Activated naive CD4-positive, alpha-beta T cell (primary cell): ENCODE data around the gene USP2.
A peak's percentile ranks its signal among the peaks of the same experiment; 100 is the strongest.

Source experiments
- DNase-seq, 4 experiments: peaks; one replicate each; lab custom pipeline; 2025; lab: John Stamatoyannopoulos, UW

The USP2 gene

DNA sequence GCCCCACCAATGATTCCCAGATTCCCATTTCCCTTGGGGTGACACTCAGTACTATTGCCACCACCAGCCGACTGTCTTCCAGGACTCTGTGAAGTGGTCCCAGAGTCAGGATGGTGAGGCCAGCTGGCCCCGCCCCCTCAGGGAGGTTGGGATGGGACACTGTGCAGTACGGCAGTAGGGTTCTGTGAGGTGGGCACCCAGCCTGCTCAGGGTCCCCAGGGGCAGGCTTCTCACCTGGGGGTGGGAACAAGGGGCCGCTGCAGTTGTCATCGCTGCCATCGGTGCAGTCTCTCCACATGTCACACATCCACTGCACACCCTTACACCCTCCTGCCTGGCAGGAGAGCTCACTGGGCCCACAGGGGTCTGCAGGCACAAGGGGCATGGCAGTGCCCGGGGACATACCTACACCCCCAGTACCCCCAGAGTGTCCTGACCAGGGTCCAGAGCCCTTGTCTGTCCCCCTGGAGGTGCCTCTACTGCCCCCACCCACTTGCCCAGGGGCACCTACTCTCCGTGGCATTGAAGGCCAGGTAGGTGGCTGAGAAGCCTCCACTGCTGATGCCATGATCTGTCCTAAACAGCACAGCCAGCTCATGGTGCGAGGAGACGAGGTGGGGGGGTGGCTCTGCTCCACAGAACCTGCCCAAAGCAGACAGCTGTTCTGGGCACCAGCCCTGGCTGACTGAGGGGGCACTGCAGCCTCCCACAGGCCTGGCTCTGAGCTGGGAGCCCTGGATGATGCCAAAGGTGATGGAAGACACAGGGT is 38.9 kb downstream of the USP2 start:
- DNase-seq: no peak

DNA sequence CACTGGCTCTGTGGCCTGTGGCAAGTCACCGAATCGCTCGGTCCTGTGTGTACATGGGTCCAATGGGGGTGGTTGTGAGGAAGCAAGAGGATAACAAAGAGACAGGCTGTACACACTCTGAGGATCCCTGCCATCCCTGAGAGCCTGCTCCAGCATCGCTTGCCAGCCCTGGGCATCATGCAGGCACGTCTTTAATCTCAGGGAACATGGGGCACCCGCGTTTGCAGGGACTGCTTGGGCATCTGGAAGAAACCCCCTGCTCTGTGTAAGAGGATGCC is 39.5 kb downstream of the USP2 start:
- no peak for DNase-seq

DNA sequence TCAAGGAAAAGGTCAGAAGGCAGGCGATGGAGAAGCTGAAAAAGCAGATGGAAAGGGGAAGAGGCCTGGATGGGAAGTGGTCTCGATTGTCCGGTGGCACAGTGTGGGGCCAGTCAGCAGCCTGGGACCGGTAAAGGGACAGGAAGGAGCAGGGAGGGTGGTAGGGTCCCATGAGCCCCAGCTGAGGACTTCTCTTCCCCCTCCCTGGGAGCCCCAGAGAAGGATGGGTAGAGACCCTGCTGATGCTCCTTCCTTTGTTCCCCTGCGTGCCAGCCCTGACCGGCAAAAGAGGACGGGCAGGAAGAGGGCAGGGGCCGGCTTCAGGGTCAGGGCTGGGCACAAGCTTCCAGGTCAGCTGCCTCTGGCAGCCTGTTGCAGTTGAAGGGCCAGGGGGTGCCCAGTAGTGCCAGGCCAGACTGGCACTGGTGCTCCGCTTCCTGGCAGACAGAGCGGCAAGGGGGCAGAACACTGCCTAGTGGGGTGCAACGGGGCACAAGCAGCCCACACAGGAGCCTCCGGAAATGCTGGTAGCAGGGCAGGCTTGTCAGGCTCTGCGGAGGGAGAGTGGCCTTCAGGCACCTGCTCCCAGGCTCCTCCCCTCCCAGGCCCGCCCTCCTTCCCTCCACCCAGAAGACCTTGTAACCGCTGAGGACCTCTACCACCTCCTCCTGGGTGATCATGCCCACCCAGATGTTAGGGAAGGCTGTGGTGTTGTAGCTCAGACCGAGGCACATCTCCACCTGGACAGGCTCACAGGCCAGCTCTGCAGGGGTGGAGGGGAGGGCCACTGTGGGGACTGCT is 40.1 kb downstream of the USP2 start:
- no peak for DNase-seq

DNA sequence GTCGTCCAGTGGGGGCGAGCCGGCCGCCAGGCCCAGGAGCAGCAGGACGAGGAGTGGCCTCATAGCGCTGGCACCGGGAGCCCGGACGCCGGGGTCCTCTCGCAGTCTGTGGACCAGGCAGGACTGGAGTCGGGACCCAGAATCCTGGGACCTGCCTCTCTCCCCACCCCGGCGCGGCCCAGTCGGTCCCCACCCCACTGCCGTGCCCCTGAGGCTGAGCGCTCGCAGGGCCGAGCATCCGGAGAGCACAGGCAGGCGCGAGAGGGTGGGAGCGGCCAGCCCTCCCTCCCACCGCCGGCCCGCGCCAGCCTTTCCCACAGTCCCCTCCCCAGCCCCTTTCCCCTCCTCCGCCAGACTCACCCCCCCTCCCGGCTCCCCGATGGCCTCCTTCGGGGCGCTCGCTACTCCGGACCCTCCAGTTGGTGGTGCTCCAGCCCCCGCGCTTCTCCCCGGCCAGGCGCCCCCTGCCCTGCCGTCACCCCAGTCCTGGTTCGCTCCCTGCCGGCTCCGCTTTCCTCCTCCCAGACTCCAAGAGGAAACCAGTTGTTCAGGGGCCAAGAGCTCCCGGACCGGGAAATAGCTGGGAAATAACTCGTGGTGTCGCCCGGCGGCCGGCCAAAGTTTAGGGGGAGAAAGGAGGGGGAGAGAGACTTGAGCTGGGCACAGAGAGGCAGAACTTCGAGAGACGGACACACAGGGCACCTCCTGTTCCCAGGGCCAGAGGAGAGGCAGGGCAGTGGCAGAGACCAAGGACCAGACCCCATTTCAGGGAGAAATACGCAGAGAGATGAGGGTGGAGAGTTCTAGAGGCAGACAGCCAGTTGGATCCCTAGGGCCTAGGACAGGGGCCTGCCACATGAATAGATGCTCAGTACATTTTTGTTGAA is 40.9 kb downstream of the USP2 start, which contains the start of gene C1QTNF5:
C1QTNF5 (minus strand) TSS at position 549 of the 887 bp plus-strand sequence; CDS start at position 63, 486 bp downstream.
- no peak for DNase-seq

DNA sequence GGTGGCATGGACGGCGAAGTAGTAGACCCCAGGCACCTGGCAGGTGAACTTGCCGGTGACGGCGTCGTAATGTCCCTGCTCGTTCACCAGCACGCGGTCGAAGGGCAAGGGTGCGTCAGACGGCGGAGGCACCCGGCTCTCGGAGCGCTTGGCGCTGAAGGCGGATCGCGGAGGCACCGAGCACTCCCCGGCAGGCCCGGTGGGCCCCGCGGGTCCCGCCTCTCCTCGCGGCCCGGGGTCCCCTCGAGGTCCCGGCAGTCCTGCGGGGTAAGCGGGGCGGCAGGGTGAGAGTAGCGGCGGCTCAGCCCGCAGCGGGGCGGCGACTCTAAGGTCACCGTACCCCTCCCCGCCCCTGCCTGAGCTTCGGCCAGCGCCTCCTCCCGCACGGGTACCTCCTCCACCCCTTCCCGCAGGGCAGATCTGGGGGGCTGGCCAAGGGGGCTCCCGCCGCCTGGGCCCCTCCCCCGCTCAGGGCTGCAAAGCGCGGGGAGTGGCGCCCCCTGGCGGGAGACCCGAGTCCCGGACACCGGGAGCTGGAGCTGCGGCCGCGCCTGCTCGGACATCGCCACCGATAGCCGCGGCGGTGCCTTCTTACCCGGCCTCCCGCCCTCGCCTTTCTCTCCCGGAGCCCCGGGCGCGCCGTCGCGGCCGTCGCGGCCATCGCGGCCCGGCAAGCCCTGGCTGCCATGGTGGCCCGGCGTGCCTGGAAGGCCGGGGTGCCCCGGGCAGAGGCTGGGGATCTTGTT is 41.7 kb downstream of the USP2 start:
- peak in 2 of 4 experiments; percentile 21 to 22 for DNase-seq

DNA sequence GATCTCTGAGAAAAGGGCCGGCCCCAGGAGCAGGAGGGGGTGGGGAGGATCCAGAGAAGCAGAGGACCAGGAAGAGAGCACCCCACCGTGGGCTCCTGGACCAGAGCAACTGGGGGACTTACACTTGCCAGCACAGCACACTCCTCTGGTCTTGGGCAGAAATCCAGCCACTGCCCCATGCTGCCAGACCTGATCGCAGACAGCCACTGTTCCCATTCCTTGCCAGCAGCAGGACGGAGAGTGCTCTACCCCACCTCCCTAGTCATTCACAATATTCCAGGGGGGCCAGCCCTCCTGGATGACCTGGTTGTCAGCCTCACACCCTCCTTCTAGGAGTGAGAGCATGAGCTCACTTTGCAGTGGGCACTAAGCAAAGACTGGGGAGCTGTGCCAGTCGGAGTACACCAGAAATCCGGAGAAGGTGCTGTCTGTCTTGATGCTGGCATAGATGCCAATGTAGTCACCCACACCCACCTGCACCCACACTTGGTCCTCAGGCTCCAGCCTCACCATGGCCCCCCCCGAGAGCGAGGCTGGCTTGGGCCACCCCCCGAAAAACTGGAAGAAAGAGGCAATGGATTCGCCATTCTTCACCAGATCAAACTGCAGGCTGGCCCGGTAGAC is 42.4 kb downstream of the USP2 start:
- DNase-seq: no peak

DNA sequence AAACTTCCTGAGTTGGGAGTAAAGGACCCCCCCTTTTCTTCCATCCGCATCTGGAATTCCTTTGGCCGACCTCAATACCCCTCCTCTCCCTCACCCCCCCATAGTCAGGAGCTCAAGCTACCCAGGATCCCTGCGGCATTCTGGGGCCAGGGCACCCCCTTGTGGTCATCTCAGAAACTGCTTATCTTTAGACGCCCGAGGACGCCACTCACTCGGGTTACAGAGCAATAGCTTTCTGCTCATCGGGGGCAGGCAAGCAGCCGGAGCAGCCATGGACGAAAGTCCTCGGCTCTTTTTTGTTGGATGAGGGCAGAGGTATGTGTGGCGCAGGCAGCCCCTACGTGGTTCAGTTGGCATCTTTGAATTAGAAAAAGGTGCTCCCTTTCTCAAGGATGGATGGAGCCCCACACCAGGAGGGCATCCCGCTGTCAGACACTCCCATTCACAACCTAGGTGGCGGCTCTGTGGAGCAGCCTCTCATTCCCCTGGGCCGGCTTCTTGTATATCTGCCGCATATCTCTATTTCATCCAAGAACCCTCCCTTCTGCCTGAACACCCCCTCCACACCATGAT is 43.1 kb downstream of the USP2 start:
- peak in 3 of 4 experiments; percentile 23 to 53 (median 25) for DNase-seq

DNA sequence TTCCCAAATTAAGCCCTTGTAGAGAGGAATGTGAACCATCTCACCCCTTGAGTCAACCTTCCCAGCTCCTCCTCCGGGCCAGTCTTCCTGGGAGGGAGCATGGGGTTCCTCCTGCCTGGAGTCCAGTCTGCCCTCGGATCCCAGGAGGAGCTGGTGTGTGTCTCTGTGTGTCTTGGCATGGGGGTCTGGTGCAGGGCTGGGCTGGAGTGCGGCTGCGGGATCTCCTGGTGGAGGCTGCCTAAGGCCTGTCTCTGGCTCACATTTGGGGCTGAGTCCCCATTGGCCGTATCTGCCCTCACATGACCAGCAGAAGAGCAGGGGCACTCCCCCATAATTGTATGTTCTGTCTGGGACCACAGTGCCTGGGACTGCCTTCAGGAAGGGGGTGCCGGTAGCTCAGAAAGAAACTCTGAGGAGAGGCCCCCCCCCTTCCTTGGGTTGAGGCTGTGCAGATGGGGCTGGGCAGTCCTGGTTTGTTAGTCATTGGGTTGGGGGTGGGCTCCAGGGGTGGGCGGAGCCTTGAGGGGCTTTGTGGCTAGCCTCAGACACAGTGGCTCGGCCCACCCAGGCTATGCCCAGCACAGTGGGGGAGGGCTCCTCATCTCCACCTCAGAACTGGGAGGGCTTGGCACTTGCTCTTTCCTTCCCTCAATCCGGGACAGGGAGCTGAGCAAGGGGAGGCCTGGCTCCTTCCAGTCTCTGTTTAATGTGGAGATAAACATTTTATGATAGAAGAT is 43.7 kb downstream of the USP2 start:
- no peak for DNase-seq

DNA sequence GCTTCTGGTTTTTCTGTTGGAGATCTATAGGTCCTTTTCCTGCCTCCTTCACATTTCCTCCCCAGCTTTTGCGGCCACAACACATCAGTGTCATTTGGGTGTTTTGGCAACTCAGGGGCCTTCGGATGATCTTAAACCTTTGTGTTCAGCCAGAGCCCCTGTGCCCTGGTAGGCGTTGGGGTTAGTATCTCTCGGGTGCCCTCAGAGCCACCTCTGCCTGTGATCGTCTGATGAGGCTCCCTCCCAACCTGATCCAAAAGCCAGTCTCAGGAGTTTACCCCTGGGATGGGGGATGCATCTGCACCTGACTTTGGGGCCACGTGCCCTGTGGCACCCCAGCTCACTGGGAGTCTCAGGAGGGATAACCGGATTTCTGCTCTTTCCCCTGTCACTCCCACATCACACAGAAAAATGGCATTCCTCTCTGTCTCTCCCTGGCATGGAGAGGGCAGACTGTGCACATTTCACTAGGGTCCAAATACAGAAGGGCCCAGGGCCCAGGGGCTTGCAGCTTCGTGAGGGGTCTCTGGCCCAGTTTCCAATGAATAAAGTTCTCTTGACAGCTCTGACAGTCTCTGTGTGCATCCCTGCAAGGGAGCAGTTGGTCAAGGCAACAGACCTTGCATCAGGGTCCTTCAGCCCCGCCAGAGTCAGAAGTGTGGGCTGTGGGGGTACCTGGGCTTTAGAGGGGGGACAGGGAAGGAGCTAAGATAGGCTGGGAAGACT is 44.6 kb downstream of the USP2 start:
- DNase-seq: no peak

DNA sequence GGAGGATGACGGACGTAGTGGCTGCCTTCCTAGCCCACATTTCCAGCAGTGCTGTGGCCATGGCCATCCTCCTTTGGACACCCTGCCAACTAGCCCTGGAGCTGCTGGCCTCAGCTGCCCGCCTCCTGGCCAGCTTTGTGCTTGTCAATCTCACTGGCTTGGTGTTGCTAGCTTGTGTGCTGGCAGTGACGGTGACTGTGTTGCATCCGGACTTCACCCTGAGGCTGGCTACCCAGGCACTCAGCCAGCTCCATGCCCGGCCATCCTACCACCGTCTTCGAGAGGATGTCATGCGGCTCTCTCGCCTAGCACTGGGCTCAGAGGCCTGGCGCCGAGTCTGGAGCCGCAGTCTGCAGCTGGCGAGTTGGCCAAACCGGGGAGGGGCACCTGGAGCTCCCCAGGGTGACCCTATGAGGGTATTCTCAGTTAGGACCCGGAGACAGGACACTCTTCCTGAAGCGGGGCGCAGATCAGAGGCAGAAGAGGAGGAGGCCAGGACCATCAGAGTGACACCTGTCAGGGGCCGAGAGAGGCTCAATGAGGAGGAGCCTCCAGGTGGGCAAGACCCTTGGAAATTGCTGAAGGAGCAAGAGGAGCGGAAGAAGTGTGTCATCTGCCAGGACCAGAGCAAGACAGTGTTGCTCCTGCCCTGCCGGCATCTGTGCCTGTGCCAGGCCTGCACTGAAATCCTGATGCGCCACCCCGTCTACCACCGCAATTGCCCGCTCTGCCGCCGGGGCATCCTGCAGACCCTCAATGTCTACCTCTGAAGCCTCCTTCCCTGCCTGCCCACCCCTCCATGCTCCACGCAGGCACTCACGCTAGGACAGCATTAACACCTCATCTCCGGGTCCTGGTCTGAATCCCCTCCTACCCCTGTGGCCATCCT is 45.6 kb downstream of the USP2 start:
- no peak for DNase-seq

DNA sequence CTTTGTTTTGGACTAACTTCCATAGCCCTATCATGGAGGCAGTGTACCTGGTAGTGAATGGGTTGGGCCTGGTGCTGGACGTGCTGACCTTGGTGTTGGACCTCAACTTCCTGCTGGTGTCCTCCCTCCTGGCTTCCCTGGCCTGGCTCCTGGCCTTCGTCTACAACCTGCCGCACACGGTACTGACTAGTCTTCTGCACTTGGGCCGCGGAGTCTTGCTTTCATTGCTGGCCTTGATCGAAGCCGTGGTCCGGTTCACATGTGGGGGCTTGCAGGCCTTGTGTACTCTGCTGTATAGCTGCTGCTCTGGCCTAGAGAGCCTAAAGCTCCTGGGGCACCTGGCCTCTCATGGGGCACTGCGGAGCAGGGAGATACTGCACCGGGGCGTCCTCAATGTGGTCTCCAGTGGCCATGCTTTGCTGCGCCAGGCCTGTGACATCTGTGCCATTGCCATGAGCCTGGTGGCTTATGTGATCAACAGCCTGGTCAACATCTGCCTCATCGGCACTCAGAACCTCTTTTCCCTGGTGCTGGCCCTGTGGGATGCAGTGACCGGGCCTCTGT is 46.3 kb downstream of the USP2 start:
- DNase-seq: no peak

DNA sequence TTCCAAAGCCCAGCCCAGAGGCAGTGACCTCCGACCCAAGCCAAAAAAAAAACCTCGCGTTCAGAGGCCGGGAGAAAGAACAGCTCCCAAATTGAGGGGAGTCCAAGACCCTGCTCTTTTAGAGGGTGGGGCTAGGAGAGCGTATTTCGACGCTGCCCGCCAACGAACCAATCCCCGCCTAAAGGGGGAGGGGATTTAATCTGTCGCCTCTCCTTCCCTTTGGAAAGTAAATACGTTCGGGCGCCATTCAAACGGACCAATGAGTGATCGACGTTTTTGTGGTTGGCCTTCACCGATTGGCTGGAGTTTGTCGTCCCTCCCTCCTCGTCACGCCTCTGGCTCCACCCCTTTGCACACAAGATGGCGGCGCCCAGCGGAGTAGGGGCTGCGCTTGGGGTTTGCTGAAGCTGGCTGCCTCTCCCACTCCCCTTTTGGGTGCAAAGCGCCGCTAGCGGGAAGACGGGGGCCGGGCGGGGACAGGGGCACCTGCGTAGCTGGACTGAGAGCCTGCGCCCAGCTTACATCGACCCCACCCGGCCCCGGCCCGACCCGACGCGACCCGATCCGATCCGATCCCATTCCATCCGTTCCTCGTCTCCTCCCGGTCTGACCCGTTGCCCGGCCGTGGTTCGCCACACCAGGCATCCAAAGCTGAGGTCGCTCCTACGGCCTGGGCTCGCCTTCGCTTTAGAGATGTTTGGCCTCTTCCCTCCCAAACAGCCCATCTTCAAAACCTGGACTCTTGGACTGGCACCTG is 47.1 kb downstream of the USP2 start, which contains the start of gene RNF26:
RNF26 (plus strand) TSS at position 354 of the 757 bp plus-strand sequence. CDS start 596 bp downstream, outside the sequence.
- DNase-seq: peak; percentile 68 to 88 (median 78)

DNA sequence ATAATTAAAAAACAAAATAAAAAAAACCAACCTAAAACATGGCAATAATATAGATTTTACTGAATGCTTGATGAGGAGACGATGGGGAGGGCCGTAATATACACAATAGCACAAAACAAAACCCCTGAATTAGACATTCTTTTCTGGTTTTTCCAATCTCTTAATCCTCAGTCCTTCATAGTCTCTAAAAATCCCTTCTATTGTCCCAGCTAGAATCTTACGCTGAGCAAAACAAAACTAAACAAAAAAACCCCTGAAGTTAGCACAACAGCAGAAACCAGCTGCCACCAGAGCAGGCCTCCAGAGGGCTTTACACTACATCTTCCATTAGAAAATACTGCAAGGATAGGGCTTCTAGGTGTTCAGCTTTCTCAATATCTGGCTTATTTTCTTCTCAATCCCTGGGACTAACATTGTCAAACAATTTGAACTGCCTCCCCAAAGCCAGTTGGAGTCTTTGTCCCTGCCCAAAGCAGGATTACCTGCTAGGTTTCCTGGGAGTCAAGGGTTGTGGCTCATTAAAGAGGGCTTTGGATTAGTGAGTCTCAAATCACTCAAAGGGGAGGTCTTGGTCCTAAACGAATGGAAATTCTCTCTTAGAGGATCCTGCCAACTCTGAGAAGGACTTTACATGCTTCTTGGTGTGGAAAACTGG is 49.3 kb downstream of the USP2 start:
- DNase-seq: no peak

DNA sequence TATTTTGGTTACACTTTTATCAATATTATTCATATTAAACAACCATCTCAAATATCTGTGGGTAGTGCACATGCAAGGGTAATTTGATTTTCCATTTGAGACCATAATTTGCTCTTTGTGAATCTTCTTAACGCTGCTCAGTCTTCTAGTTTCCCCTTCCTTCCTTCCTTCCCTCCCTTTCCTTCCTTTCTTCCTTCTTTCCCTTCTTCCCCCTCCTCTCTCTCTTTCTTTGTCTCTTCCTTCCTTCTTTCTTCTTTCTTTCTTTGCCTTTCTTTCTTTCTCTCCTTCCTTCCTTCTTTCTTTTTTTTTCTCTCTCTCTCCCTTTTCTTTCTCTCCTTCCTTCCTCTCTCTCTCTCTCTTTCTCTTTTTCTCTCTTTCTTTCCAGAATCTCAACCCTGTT is 51.3 kb downstream of the USP2 start:
- DNase-seq: no peak

DNA sequence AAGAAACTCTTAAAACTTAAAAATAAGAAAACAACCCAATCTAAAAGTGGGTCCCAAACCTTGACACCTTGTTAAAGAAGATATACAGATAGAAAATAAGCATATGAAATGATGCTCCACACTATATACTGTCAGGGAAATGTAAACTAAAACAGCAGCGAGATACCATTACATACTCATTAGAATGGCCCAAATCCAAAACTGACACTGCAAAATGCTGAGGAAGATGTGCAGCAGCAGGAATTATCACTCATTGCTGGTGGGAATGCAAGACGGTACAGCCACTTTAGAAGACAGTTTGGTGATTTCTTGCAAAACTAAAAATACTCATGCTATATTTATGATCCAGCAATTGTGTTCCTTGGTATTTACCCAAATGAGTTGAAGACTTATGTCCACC is 52.2 kb downstream of the USP2 start:
- no peak for DNase-seq

DNA sequence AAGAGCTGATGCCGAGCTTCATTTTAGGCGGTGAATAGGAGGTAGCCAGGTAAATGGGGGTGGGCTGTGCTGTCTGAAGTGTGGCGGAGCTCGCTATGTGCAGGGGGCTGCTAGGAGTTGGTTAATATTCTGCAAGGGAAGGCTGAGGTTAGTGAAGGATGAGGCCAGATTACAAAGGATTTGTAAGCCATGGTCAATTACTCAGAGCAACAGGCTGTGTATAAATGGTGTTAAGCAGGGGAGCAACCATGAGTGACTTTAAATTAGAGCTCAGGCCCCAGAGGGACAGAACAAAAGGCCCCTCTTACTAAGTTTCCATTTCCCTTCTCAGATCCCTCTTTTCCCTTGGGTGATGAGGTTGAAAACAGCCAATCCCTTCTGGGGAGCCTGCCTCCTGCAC is 57.3 kb downstream of the USP2 start:
- no peak for DNase-seq
